Left hindlimb (tissue), 1 donor: Measurements from ENCODE around the gene SNRK.

Source experiments
- DNase-seq: peaks from one replicate; pipeline ENCODE4 v3.0.0-alpha.2; 2018

The SNRK gene

DNA sequence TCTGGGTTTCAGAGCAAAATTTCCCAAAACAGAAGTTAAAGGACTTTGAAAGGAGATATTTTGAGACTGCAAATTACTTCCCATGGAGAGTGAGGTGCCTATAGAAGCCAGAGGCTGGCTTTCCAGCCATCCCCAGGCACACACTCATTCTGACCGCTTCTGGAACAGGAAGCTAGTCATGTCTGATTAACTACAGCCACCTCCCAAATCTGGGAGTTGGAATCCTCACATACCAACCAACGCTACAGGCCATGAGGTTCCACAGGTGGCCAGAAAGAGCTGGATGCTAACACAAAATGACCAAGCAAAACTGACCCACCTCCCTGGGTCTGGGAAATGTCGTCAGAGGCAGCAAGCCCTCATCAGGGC, 87.2 kb downstream of the SNRK start:
- no peak for DNase-seq

DNA sequence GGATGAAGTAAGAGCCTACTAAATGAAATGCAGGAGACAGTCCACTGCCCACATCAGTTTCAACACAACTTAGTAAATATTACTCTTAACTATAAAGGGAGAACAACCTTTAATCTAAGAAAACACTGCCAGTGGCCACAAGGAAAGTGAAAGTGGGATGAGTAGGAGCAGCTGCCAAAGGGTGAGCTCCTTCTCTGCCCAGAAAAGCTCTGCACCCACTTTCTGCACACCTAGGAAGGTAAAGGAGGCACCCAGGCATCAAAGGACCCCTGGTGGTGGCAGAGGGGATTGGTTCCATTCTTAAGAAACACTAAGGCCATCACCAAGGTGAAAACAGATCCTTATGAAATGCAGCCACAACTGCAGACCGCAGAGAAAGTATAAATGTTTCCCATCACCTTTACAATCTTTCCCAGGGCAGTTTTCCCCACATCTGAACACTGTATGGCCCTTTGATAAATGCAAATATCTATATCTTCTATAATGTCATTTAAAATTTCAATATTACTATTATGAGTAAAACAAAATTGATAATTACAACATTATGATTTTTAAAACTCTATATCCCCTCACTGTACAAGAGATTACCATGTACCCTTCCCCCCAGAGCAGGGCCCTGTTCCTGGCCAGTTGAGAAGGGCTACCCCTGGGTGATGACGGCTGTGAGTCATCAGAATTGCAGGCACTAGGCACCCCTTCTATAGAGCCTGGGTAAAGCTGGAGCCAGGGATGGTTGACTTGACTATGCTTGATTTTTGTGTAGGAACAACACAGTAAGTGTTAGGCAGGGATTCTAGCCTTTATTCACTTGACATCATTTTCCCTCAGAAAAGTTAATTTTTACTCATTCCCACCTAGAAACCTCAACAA, 92.0 kb downstream of the SNRK start:
- DNase-seq = no peak

- no peak for DNase-seq
Measured at GRCh38 chr3:43379343-43379742, 93.0 kb downstream of the SNRK start.

GRCh38 chr3:43388175-43388574, 101.8 kb downstream of the SNRK start:
- no peak for DNase-seq

- no peak for DNase-seq
Measured at GRCh38 chr3:43388915-43389314, 102.6 kb downstream of the SNRK start.

DNA sequence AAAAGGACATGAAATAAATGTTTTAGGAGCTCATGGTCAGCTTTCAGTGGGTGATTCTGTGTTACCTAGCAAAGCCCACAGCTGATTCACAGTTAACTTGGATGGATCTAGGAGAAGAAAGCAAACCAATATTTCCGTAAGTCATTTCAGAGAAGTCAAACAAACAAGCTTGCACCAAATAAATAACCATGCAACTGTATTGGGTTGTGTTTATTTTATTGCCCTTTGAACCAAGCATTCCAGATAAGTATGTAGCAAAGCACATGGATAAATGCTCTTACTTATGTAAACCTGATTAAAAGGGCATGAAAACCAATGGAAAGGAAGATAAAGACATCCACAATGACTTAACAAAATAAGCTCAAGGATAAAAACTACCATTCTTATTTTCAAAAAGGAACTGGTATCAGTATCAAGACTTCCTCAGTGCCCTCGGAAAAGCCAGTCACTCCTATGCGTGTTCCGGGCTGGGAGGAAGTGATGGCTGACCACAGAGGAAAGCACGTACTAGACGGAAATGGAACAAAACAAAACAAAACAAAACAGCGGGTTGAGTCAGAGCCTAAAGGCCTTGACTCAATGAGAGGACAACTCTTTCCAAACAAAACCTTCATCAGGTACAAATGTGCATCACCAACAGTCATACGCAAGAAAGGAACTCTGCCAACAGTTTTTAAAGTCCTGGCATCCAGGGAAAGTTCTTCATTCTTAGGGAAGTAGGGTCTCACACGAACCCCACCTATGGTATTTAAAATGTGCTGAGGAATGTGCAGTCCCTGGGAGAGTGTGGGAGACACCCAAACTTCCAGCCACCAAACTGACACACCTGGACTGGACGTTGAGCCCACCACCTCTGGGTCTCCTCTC, 103.3 kb downstream of the SNRK start:
- DNase-seq = no peak

DNA sequence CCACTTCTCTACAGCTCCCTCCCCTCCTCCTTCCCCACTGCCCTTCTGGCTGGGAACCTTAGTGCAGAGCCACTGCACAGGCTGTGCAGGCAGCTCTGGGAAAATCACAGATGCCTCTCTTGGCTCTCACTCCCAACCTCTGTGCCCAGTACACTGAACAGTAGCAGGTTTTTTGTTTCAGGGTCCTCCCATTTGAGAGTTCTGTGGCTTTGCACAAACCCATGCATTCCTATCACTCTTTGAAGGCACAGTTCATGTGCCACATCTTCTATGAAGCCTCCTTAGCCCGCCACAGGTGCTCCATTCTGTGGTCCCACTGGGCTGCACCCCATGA, 103.9 kb downstream of the SNRK start:
- no peak for DNase-seq

DNA sequence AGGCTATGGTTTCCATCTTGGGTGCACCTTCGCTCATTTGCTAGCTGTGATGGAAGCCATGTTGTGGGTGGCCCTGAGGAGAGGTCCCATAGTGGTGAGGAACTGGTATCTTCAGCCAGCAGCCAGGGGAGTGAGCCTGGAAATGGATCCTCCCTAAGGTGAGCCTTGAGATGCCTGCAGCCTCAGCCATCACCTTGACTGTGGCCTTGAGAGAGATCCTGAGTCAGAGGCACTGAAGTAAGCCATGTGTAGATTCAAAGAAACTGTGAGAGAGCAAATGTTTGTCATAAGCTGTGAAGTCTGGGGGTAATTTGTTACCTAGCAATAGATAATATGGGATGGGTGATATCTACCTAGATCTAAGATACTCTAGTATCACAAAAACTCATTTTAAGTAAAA, 105.3 kb downstream of the SNRK start:
- no peak for DNase-seq

DNA sequence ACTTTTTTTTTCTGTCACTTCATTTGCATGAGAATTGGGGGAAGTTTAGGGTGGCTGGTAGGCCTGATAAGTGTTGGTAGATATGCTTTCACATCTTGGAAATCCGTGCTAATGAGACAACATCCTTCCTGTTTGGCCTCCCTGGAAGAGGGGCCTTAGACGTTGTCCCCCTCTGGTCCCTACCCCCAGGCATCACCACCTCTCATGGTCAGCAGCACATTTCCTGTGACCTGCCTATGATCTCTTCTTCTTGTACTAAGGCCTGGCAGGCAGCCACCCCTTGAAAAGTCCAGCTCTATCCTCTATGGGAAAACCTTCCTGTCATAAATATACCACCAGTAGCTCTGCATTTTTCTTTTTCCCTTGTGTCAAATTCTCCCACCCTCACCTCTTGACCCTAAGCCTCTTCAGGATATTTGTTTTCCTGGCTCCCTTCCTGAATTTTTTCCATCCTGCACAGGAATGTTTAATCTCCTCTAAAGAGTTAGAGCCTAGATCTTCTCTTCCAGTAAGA, 107.8 kb downstream of the SNRK start:
- peak; percentile 68 for DNase-seq

DNA sequence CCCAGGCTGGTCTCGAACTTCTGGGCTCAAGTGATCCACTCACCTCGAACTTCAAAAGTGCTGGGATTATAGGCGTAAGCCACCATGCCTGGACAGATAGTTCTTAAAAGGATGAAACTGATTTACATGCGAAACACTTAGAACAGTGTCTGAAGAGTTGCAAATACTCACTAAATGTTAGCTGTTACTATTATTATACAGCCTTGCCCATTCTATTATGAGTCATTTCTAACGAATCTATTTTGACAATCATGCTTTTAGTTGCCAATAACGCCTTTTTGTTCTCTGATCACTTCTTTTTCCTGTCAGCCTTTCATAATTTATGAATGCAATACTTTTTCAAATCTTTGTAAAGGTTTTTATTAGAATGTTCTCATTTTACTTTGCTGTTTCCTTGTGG, 112.7 kb downstream of the SNRK start:
- DNase-seq = no peak

DNA sequence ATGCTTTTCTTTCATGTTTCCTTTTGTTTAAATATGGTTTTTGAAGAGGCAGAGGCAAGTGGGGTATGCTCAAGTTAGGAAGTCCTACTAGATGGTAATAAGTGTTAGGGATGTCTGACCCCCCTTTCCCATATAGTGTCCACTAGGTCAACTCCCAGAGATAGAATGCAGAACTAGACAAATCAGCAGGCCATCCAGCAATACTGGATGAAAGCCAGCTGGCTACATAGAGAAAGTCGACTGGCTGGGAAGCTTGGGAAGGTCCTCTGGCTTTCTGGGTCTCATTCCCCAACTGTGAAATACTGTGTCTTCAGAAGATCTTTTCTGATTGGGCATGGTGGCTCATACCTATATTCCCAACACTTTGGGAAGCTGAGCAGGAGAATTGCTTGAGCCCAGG, 113.8 kb downstream of the SNRK start:
- DNase-seq = no peak
